Measurements from ENCODE around the gene GOLGA8M.
"Not testable (repeated sequence)": the region's sequence is repeated elsewhere in the genome, so short reads cannot be mapped to it uniquely, and the experiment has no call there.

Gene GOLGA8M

DNA sequence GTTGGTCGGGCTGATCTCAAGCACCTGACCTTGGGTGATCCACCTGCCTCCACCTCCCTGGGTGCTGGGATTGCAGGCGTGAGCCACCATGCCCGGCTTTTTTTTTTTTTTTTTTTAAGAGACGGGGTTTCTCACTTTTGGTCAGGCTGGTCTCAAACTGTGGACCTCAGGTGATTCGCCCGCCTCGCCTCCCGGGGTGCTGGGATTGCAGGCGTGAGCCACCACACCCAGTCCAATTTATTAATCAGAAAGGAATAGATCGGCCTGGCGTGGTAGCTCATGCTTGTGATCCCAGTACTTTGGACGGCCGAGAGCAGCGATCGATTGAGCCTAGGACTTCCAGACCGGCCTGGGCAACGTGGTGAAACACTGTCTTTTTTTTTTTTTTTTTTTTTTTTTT is 13.9 kb upstream of the GOLGA8M start:
- no peaks in the 10 kb centered on the region for H3K36me3 ChIP-seq (replicated peaks; ENCODE audit: low read depth, low read length)
- H3K79me2 ChIP-seq (ENCODE audit: low read length), result no peaks in the 10 kb centered on the region
- H3K27ac ChIP-seq (ENCODE audit: low read length), result no peak overlapping the region
- H3K9me3 ChIP-seq (ENCODE audit: insufficient read depth, low read length), result no peaks in the 10 kb centered on the region
- no peaks in the 10 kb centered on the region for H3K27me3 ChIP-seq (ENCODE audit: low read depth, low read length)
- no peaks in the 10 kb centered on the region for H4K20me1 ChIP-seq (ENCODE audit: insufficient read depth, low read length)
- peaks cover 27% of the 10 kb centered on the region for H3K4me1 ChIP-seq (ENCODE audit: low read length)
- H3K4me3 ChIP-seq (ENCODE audit: low read length), result no peak overlapping the region
- H3K9ac ChIP-seq (ENCODE audit: low read length), result no peak overlapping the region
- H3K4me2 ChIP-seq (ENCODE audit: low read length), result no peak overlapping the region
- TF ChIP-seq, protein P1, sequence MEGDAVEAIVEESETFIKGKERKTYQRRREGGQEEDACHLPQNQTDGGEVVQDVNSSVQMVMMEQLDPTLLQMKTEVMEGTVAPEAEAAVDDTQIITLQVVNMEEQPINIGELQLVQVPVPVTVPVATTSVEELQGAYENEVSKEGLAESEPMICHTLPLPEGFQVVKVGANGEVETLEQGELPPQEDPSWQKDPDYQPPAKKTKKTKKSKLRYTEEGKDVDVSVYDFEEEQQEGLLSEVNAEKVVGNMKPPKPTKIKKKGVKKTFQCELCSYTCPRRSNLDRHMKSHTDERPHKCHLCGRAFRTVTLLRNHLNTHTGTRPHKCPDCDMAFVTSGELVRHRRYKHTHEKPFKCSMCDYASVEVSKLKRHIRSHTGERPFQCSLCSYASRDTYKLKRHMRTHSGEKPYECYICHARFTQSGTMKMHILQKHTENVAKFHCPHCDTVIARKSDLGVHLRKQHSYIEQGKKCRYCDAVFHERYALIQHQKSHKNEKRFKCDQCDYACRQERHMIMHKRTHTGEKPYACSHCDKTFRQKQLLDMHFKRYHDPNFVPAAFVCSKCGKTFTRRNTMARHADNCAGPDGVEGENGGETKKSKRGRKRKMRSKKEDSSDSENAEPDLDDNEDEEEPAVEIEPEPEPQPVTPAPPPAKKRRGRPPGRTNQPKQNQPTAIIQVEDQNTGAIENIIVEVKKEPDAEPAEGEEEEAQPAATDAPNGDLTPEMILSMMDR (IDR thresholded peaks at IDR 0.05; ENCODE audit: low read depth, low read length), result no peak
- no peak for TF ChIP-seq EZH2phosphoT487 (IDR thresholded peaks at IDR 0.05; ENCODE audit: low read depth)
- H2AFZ ChIP-seq (ENCODE audit: low read depth, low read length), result no peak overlapping the region

DNA sequence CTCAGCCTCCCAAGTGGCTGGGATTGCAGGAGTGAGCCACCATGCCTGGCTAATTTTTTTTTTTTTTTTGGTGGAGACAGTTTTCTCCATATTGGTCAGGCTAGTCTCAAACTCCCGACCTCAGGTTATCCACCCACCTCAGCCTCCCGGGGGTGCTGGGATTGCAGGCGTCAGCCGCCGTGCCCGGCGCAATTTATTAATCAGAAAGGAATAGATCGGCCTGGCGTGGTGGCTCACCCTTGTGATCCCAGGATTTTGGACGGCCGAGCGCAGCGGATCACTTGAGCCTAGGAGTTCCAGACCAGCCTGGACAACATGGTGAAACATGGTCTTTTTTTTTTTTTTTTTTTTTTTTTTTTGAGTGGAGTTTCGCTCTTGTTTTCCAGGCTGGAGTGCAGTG is 13.3 kb upstream of the GOLGA8M start:
- Histone ChIP-seq H3K79me2 (ENCODE audit: low read length) (no peaks in the 10 kb centered on the region), H3K4me2 (ENCODE audit: low read length) (no peak overlapping the region), H3K4me1 (ENCODE audit: low read length) (peaks cover 27% of the 10 kb centered on the region)

DNA sequence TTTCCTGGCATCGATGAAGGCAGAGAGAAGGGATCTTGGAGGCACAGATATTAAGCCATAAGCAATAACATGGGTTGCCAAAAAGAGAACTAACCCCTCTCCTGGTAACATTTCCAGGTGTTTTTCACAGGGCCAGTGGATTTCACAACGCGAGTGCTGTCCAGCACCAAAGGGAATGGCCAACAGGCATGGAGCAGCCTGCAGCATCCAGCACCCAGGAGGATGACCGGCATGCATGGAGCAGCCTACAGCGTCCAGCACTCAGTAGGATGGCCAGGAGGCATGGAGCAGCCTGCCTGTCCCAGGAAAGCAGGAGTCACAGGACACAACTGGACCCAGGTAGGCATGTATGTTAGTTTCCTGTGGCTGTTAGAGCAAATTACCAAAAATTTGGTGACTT is 11.8 kb upstream of the GOLGA8M start:
- H2AFZ ChIP-seq (ENCODE audit: low read depth, low read length); H3K79me2 ChIP-seq (ENCODE audit: low read length); H3K9me3 ChIP-seq (ENCODE audit: insufficient read depth, low read length); H3K36me3 ChIP-seq (replicated peaks; ENCODE audit: low read depth, low read length); H3K9ac ChIP-seq (ENCODE audit: low read length); H4K20me1 ChIP-seq (ENCODE audit: insufficient read depth, low read length); H3K27me3 ChIP-seq (ENCODE audit: low read depth, low read length): not testable (repeated sequence)
- H3K4me3 ChIP-seq (ENCODE audit: low read length), result peak overlapping the region; percentile 3; the same call in 1 of the 2 replicates
- peak overlapping the region; percentile 38; the same call in 1 of the 2 replicates for H3K27ac ChIP-seq (ENCODE audit: low read length)
- peak overlapping the region; percentile 36; the same call in 1 of the 2 replicates for H3K4me2 ChIP-seq (ENCODE audit: low read length)
- H3K4me1 ChIP-seq (ENCODE audit: low read length), result peaks cover 27% of the 10 kb centered on the region

More for the DNA sequence above, 13.3 kb upstream of the GOLGA8M start:
- H3K27me3 ChIP-seq (ENCODE audit: low read depth, low read length), result no peaks in the 10 kb centered on the region
- H3K36me3 ChIP-seq (replicated peaks; ENCODE audit: low read depth, low read length), result no peaks in the 10 kb centered on the region
- no peak overlapping the region for H3K4me3 ChIP-seq (ENCODE audit: low read length)
- H2AFZ ChIP-seq (ENCODE audit: low read depth, low read length), result no peak overlapping the region
- H3K9ac ChIP-seq (ENCODE audit: low read length), result no peak overlapping the region
- no peaks in the 10 kb centered on the region for H3K9me3 ChIP-seq (ENCODE audit: insufficient read depth, low read length)
- no peak overlapping the region for H3K27ac ChIP-seq (ENCODE audit: low read length)
- TF ChIP-seq, protein P1 (IDR thresholded peaks at IDR 0.05; ENCODE audit: low read depth, low read length), result no peak
- TF ChIP-seq EZH2phosphoT487 (IDR thresholded peaks at IDR 0.05; ENCODE audit: low read depth), result no peak
- H4K20me1 ChIP-seq (ENCODE audit: insufficient read depth, low read length), result no peaks in the 10 kb centered on the region

DNA sequence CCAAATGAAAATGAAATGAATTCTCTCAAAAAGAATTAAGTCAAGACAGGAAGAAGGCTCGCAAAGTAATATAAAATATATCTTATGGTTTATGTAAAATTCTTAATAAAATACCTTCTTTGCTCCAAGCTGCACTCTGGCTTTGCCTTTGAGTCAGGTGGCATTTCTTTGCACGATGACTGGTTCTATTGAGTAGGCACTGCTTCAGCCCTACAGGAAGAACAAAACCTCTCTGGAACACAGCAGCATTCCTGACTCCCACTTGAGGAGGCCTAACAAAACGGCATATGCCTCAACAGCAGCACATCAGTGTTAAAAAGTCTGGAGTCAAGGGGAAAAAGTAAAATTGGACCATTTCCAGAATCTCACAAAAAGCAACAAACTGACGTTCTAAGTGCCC is 7.4 kb upstream of the GOLGA8M start:
- not testable (repeated sequence) for H3K79me2 ChIP-seq (ENCODE audit: low read length); H2AFZ ChIP-seq (ENCODE audit: low read depth, low read length); H3K36me3 ChIP-seq (replicated peaks; ENCODE audit: low read depth, low read length); H3K9ac ChIP-seq (ENCODE audit: low read length); H4K20me1 ChIP-seq (ENCODE audit: insufficient read depth, low read length); H3K27me3 ChIP-seq (ENCODE audit: low read depth, low read length); H3K9me3 ChIP-seq (ENCODE audit: insufficient read depth, low read length); H3K27ac ChIP-seq (ENCODE audit: low read length); H3K4me3 ChIP-seq (ENCODE audit: low read length); H3K4me2 ChIP-seq (ENCODE audit: low read length)
- H3K4me1 ChIP-seq (ENCODE audit: low read length), result peaks cover 11% of the 10 kb centered on the region

DNA sequence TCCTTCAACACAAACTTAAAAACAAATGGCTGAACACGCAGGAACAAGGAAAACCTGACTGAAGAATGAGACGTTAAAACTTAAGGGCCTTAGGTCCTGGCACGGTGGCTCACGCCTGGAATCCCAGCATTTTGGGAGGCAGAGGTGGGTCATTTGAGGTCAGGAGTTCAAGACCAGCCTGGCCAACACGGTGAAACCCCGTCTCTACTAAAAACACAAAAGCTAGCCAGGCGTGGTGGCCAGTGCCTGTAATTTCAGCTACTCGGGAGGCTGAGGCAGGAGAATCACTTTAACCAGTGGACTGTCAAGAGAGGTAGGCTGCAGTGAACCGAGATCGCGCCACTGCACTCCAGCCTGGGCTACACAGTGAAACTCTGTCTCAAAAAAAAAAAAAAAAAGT is 6.4 kb upstream of the GOLGA8M start:
- not testable (repeated sequence) for H3K79me2 ChIP-seq (ENCODE audit: low read length); H4K20me1 ChIP-seq (ENCODE audit: insufficient read depth, low read length); H3K9me3 ChIP-seq (ENCODE audit: insufficient read depth, low read length); H2AFZ ChIP-seq (ENCODE audit: low read depth, low read length); H3K4me1 ChIP-seq (ENCODE audit: low read length); H3K27me3 ChIP-seq (ENCODE audit: low read depth, low read length); H3K9ac ChIP-seq (ENCODE audit: low read length); H3K4me3 ChIP-seq (ENCODE audit: low read length); H3K36me3 ChIP-seq (replicated peaks; ENCODE audit: low read depth, low read length); H3K27ac ChIP-seq (ENCODE audit: low read length); H3K4me2 ChIP-seq (ENCODE audit: low read length)

DNA sequence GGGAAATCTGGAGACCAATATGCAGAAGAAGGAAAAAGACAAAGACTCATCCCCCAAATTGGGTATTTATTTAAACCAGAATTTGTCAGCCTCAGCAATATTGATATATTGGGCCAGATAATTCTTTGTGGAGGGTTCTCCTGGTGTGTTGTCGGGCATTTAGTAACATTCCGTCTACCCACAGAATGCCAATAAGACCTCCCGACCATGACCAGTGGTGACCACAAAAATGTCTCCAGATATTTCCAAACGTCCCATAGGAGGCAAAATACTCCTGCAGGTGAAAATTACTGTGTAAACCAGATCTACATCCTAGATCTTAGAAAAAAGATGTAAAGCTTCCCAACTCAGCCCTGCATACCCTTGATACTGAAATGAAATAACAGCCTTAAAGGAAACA is 2.0 kb upstream of the GOLGA8M start:
- H3K4me2 ChIP-seq (ENCODE audit: low read length); H3K27me3 ChIP-seq (ENCODE audit: low read depth, low read length); H3K9me3 ChIP-seq (ENCODE audit: insufficient read depth, low read length); H3K79me2 ChIP-seq (ENCODE audit: low read length); H3K4me1 ChIP-seq (ENCODE audit: low read length); H3K27ac ChIP-seq (ENCODE audit: low read length); H3K9ac ChIP-seq (ENCODE audit: low read length); H3K4me3 ChIP-seq (ENCODE audit: low read length); H3K36me3 ChIP-seq (replicated peaks; ENCODE audit: low read depth, low read length); H4K20me1 ChIP-seq (ENCODE audit: insufficient read depth, low read length); H2AFZ ChIP-seq (ENCODE audit: low read depth, low read length): not testable (repeated sequence)

DNA sequence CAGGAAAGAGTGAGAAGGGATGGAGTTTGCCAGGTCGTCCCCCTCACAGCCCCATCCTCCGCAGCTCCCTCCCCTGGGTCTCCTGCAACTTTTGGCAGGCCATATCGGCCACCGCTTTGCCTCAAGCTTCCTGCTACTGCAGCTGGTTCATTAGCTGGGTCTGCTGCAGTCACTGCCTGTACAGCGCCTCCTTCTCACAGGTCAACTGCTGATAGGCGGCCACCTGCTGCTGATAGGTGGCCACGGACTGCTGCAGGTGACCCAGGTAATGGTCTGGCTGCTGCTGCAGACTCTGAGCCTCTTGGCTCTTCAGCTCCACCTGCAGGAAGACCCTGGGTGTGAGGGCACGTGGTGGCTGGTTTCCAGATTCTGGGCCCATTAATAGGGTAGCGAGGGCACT is 8.3 kb downstream of the GOLGA8M start:
- not testable (repeated sequence) for H3K9ac ChIP-seq (ENCODE audit: low read length); H3K36me3 ChIP-seq (replicated peaks; ENCODE audit: low read depth, low read length); H3K4me1 ChIP-seq (ENCODE audit: low read length); H3K27ac ChIP-seq (ENCODE audit: low read length); H3K4me2 ChIP-seq (ENCODE audit: low read length); H2AFZ ChIP-seq (ENCODE audit: low read depth, low read length); H3K79me2 ChIP-seq (ENCODE audit: low read length); H3K4me3 ChIP-seq (ENCODE audit: low read length); H4K20me1 ChIP-seq (ENCODE audit: insufficient read depth, low read length); H3K27me3 ChIP-seq (ENCODE audit: low read depth, low read length); H3K9me3 ChIP-seq (ENCODE audit: insufficient read depth, low read length)

DNA sequence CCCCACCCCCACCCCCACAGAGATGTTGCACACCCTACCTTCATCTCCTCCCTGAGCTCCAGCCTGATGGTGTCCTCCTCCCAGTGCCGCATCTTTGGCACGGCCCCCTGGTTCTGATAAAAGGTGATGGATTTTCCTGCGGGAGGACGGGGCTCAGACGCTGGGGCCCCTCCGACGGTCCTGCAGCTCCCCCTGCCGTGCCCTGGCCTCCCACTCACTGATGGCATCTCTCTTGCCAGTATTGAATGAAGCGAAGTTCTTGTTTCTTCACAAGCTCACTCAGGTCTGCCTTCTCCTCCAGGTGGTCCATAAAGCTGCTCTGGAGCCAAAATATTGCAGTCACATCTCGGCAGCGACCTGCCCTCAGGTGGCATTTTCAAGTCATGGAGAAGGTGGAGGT is 9.8 kb downstream of the GOLGA8M start:
- not testable (repeated sequence) for H3K9me3 ChIP-seq (ENCODE audit: insufficient read depth, low read length); H3K9ac ChIP-seq (ENCODE audit: low read length); H3K36me3 ChIP-seq (replicated peaks; ENCODE audit: low read depth, low read length); H3K4me1 ChIP-seq (ENCODE audit: low read length); H3K27me3 ChIP-seq (ENCODE audit: low read depth, low read length); H4K20me1 ChIP-seq (ENCODE audit: insufficient read depth, low read length); H3K4me3 ChIP-seq (ENCODE audit: low read length); H3K4me2 ChIP-seq (ENCODE audit: low read length); H3K79me2 ChIP-seq (ENCODE audit: low read length); H3K27ac ChIP-seq (ENCODE audit: low read length); H2AFZ ChIP-seq (ENCODE audit: low read depth, low read length)
